Cardiac muscle cell (in vitro differentiated cells and primary cell): ENCODE results near the gene KRT76. TPM values are rescaled to one million over a fixed set of nuclear protein-coding genes. Genes with fewer than 3 reads are reported as not detected.

ENCODE experiments used
- DNase-seq, 2 donors: peaks; one replicate each; pipeline versions ENCODE4 v3.0.0 to v3.0.0-alpha.2; 2010 to 2017; ENCODE audit warnings: low read depth in 1 of 2, low spot score in 1 of 2
- H3K27ac ChIP-seq: fragments of 200-600 bp; sonication (generic); 2 replicates; pipeline ENCODE4 v1.5.1; 2016
- H3K27me3 ChIP-seq: fragments of 200-600 bp; sonication (generic); 2 replicates; pipeline ENCODE4 v1.6.0; 2016; ENCODE audit warnings: control low read depth
- H3K36me3 ChIP-seq: fragments of 200-600 bp; sonication (generic); 2 replicates; pipeline ENCODE4 v1.5.1; 2016; ENCODE audit warnings: control low read depth
- H3K4me1 ChIP-seq: fragments of 200-600 bp; sonication (generic); 2 replicates; pipeline ENCODE4 v1.8.1; 2017; ENCODE audit warnings: low read depth, mild to moderate bottlenecking, mixed run types
- H3K4me3 ChIP-seq: fragments of 200-600 bp; sonication (generic); 2 replicates; pipeline ENCODE4 v1.5.1; 2016; ENCODE audit warnings: mild to moderate bottlenecking
- H3K9me3 ChIP-seq: fragments of 200-600 bp; sonication (generic); 2 replicates; pipeline ENCODE4 v1.5.1; 2017; ENCODE audit warnings: low read depth, mild to moderate bottlenecking, control low read depth
- polyA plus RNA-seq: library from polyadenylated mRNA; unstranded; fragments of >200 nt; fragmentation: Nextera tagmentation; extraction: Ambion mirVana; gene quantifications from 2 replicates; pipeline ENCODE4 v1.2.1, GENCODE V29; 2016
- total RNA-seq: library from RNA; depleted of rRNA; stranded (reverse); fragments of >200 nt; gene quantifications from 2 replicates; pipeline ENCODE4 v1.2.3, GENCODE V29; 2016
- TF ChIP-seq, protein P1 (sequence below): IDR thresholded peaks from 2 replicates; pipeline ENCODE4 v1.5.1; 2012; ENCODE audit warnings: low read depth, mild to moderate bottlenecking, low read length

Gene KRT76
- total and polyA plus RNA-seq, 2 experiments from 2014 or later = not detected

DNA sequence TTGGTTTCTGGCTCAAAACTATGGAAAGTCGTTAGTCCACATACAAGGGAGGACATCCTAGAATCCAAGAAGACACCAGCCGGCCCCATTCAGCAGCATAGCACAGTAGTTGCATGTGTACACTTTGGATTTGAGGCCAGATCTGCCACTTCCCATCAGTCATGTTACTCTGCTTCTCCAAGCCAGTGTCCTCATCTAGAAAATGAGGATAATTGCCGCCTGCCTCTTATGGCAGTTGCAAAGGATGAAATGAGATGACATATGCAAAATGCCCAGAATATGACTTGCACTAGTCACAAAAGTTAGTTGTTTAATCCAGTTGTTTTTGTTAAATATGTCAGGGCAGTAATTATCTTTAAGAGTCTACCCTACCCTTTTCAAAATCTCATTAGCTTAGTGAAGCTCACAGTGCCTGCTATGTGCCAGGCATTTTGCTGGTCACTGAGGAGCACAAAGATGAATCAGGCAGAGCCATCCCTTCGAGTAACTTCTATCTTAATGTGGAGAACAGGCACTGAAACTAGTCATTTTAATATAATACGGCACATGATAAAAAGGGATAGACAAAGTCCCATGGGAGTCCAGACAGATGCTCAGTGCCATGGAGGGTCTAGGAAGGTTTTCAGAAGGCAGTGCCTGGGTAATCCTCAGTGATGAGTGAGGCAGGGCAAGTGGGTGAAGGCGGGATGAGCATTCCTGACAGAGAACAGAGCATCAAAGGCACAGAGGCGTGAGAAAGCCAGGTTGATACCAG lies 6.6 kb upstream of the KRT76 start:
- no peak for DNase-seq
- Histone ChIP-seq H3K27me3 (peaks cover 44% of the 10 kb centered on the region), H3K4me1 (no peaks in the 10 kb centered on the region), H3K4me3 (no peak overlapping the region), H3K27ac (no peak overlapping the region), H3K36me3 (no peaks in the 10 kb centered on the region), H3K9me3 (no peaks in the 10 kb centered on the region)
- TF ChIP-seq, protein P1, sequence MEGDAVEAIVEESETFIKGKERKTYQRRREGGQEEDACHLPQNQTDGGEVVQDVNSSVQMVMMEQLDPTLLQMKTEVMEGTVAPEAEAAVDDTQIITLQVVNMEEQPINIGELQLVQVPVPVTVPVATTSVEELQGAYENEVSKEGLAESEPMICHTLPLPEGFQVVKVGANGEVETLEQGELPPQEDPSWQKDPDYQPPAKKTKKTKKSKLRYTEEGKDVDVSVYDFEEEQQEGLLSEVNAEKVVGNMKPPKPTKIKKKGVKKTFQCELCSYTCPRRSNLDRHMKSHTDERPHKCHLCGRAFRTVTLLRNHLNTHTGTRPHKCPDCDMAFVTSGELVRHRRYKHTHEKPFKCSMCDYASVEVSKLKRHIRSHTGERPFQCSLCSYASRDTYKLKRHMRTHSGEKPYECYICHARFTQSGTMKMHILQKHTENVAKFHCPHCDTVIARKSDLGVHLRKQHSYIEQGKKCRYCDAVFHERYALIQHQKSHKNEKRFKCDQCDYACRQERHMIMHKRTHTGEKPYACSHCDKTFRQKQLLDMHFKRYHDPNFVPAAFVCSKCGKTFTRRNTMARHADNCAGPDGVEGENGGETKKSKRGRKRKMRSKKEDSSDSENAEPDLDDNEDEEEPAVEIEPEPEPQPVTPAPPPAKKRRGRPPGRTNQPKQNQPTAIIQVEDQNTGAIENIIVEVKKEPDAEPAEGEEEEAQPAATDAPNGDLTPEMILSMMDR = no peak

DNA sequence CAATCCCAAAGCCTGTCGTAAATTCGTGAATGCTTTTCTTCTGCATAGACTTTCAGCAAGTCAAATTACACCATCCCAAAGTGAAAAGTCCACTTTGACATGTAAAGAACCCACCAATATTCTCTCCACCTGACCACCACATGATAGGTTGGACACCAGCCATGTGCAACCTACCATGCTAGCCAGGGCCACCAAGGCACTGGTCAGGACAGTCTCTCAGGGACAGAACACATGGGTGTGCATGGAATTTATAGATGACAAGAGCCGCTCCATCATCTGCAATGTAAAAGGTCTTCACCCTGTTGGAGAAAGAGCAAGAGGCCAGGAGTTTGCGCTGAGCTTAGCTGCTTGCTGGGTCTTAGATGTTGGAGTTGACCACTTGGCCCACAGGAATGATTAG lies 5.4 kb upstream of the KRT76 start:
- Histone ChIP-seq H3K4me1 (no peaks in the 10 kb centered on the region), H3K27me3 (peaks cover 54% of the 10 kb centered on the region), H3K4me3 (no peak overlapping the region), H3K9me3 (no peaks in the 10 kb centered on the region), H3K27ac (no peak overlapping the region), H3K36me3 (no peaks in the 10 kb centered on the region)
- DNase-seq = no peak
- TF ChIP-seq, protein P1 = no peak

DNA sequence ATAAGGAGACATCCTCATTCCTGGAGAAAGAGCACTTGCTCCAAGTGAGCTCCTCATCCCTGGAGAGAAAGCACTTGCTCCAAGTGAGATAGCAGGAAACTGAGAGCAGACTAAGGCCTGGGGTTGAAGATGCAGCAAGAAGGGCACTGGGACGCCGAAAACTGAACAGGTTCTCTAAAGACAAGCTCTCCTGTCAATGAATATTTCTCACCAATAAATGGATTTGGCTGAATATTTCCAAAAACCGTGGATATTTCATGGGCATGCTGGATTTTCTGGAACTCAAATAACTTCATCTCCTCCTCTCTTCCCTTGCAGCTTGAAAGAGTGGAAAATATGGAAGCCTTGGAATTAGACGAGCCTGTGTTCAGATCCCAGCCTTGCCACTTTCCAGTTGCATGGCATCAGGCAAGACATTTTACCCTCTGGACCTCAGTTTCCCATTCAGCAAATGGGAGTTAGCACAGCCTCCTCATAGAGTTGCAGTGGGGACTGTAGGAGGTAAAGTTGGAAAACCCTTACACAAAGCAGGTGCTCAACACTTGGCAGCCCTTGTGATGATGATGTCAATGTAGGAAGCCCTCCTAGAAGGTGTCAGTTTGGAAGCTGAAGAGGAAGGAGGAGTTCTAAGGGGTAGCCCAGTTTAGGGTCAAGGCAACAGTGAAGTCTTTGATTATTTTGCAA lies 4.4 kb upstream of the KRT76 start:
- H3K36me3 ChIP-seq = no peaks in the 10 kb centered on the region
- TF ChIP-seq, protein P1 = no peak
- H3K9me3 ChIP-seq = no peaks in the 10 kb centered on the region
- H3K4me3 ChIP-seq = no peak overlapping the region
- H3K27ac ChIP-seq = no peak overlapping the region
- peaks cover 59% of the 10 kb centered on the region for H3K27me3 ChIP-seq
- DNase-seq = no peak
- H3K4me1 ChIP-seq = no peaks in the 10 kb centered on the region

DNA sequence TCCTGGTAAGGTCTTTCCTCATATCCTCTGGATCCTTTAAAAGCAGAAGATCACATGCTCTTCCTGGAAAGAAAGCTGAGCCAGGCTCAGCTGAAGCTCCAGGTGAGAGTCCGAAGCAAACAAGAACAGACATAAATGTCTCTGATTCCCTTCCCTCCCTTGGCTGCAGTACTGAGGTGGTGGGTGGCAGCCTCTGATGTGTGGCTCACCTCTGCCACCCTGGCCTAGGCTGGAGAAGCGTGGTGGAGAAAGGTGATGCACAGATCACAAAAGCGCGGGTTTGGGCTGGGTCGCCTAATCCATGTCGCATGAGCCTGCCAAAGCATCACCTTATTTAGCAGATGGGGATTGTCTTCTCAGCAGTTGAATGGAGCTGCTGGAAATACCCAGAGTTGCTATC lies 2.8 kb upstream of the KRT76 start:
- Histone ChIP-seq H3K27me3 (peaks cover 67% of the 10 kb centered on the region), H3K4me1 (no peaks in the 10 kb centered on the region), H3K4me3 (no peak overlapping the region), H3K27ac (no peak overlapping the region), H3K9me3 (no peaks in the 10 kb centered on the region), H3K36me3 (no peaks in the 10 kb centered on the region)
- no peak for DNase-seq
- TF ChIP-seq, protein P1 = no peak

DNA sequence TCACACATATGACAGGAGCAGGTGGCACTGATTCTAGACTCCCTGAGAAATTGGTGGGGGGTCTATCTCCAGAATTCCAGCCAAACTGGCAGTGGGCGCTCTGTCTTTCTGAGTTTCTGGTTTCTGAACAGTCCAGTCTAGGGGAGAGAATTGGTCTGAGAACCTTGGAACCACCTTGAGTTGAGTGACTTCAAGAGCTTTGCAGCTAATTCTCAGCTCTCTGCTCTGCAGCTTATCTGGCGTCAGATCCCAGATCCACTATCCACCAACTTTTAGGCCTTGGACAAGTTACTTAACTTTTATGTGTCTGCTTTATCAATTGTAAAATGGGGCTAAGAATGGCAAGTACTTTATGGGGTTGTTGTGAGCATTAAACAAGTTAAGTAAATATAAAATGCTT lies 1.7 kb upstream of the KRT76 start:
- H3K9me3 ChIP-seq = no peaks in the 10 kb centered on the region
- H3K4me3 ChIP-seq = no peak overlapping the region
- H3K4me1 ChIP-seq = no peaks in the 10 kb centered on the region
- DNase-seq = no peak
- H3K36me3 ChIP-seq = no peaks in the 10 kb centered on the region
- TF ChIP-seq, protein P1 = no peak
- H3K27me3 ChIP-seq = peaks cover 69% of the 10 kb centered on the region
- H3K27ac ChIP-seq = no peak overlapping the region
